ENCODE results near the gene AP3M1.

DNA sequence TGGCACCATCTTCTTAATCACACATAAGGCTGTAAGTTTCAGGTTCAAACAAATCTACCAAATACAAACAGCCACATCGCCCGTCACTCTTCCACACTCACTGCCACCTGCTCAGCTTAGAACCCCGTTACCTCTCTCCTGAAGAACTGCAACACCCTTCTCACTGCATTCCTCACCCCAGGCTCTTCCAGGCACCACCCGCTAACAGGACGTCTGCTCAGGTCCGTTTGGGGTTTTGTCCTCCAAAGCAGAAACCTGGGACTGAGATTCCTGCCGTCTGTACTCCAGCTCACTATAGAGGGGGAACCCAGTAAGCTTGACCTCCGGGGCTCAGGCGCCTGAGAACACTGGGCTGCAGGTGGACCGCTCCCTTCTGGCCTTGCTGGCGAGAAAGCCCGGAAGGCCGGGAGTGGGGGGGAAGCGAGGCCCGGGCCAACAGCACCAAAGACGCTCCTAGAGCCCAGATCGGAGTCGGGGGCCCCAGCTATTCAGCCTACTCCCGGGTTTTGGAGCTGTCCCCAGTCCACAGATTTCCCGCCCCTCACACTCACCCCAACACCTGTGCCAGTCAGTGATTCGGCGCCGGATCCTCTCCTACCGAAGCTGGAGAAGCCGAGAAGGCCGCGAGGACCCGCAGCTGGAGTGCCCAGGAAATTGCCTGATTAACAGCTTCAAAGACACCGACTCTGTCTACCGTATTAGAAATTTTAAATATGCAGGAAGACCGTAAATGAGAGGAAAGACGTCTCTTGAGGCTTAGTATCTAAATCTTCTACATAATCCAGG is at the start of gene AP3M1:
- TF ChIP-seq, protein P1, sequence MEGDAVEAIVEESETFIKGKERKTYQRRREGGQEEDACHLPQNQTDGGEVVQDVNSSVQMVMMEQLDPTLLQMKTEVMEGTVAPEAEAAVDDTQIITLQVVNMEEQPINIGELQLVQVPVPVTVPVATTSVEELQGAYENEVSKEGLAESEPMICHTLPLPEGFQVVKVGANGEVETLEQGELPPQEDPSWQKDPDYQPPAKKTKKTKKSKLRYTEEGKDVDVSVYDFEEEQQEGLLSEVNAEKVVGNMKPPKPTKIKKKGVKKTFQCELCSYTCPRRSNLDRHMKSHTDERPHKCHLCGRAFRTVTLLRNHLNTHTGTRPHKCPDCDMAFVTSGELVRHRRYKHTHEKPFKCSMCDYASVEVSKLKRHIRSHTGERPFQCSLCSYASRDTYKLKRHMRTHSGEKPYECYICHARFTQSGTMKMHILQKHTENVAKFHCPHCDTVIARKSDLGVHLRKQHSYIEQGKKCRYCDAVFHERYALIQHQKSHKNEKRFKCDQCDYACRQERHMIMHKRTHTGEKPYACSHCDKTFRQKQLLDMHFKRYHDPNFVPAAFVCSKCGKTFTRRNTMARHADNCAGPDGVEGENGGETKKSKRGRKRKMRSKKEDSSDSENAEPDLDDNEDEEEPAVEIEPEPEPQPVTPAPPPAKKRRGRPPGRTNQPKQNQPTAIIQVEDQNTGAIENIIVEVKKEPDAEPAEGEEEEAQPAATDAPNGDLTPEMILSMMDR (IDR thresholded peaks at IDR 0.05), result no peak
- TF ChIP-seq POLR2A (IDR thresholded peaks at IDR 0.05), result no peak

Data from thyroid gland (tissue), 4 donors.